ENCODE measurements around the gene NECTIN1.

Gene NECTIN1

DNA sequence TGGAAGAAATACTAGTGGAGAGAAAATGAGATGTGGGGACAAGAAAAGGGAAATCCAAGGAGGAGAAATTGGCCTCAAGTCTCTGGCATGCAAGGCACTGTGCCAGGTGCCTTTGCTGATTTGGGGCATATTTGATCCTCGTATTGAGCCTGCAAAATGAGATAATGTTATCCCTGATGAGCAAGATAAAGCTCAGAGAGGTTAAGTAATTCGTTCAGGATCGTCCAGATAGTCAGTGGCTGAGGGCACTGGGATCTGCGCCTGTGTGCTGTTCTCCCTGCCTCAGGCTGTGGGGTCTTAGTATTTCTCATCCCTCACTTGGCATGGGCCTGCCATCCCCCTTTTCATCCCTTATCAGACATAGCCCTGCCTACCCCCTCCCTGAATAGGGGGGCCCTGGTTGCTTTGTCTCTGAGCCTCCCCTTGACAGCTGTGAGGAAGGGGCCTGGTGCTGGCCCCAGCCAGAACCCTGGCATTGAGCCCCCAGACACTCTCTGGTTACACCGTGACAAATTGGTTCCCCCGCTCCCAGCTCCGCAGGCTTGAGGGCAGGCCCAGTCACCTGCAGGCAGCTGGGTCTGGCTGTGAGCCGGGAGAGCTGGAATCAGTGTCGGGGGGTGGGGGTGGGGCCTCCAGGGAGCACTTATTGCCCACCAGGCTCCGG lies 85.7 kb downstream of the NECTIN1 start:
- no peak for DNase-seq (ENCODE audit: low read depth in 3 of 3)

DNA sequence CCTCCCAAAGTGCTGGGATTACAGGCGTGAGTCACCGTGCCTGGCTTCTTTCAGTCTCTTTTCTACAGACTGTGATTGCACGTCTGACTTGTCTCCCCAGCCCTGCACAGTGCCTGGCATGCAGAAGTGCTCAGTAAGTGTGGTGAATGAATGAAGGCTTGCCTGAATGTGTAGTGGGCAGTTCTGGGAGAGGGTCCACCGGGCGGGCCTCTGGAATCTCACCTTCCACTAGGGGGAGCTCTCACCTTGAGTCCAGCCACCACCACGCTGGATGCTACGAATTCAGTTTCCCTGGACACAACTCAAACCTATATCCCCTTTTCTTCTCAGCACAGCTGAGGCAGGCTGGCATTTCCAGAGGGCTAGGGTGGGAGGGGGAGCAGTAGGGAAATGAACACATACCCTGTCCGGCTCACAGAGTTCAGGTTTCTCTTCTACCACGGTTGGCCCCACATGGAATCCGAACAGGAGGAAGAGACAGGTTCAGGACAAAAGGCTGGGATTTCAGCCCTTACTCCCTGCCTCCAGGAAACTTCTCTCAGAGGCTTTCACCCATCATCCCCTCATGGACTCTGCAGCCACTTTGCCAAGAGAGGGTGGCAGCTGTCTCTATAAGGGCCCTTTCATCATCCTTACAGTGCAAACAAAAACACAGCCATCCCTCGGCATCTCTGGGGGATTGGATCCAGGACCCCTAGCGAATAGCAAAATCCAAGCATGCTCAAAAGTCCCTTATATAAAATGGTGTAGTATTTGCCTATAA lies 86.8 kb downstream of the NECTIN1 start:
- DNase-seq (ENCODE audit: low read depth in 3 of 3), result no peak

DNA sequence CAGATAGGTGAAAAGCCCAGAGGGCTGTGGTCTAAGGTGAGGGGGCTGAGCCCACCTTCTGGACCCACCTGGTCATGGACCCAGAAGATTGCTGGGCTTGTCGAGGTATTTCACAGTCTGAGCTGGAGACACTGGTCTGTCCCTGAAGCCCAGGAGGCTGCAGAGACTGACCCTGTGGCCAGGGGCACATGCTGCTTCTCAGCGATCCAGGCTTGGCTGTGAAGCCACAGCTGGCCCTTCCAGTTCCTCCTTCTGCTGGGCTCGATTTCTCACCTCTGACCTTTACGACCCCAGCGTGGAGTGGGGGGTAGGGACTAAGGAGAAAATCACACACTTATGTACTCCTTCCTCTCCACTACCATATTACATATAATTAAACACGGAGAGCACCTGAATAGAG lies 88.5 kb downstream of the NECTIN1 start:
- no peak for DNase-seq (ENCODE audit: low read depth in 3 of 3)

DNA sequence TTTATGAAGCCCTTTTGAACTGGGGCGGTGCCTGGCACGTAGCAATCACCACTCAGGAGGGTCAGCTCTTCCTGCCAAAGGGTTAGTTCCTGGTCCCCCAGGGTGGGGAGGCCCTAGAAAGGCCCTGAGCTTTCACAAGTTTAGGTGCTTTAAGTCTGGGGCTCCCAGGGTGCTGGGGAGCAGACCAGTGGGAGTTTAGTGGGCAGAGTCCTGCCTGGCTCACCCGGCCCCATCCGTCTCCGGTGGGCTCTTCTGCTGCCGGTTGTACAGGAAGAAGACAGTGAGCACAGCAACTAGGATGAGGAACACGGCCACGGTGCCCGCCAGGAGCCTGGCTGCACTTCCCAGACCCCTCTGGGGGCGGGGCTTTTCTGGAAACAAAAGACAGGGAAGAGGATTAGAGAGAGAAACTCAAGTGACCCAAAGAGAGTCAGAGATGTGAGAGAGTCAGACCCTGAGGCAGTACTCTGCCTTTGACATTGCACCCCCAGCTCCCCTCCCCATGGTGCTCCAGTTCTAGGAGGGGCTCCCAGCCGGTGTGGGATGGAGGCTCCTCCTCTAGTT lies 89.3 kb downstream of the NECTIN1 start:
- DNase-seq (ENCODE audit: low read depth in 3 of 3), result no peak

DNA sequence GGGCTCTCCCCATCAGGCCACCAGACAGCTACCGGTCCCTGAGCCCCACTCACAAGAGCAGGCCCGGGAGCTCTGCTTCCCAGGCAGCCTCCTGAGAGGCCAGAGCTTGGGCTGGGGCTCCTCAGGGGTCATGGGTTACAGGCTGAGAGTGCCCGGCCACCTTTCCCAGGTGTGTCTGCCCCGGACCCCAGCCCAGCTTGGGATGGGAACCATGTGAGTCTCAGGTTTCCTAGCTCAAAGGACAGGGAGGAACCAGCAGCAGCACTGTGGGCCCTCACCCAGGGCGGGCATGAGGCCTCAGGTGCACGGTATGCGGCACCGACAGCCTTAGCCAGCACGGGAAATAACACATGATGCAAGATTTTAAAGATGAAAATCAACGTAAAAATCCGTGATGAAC lies 90.1 kb downstream of the NECTIN1 start:
- DNase-seq (ENCODE audit: low read depth in 3 of 3), result no peak

DNA sequence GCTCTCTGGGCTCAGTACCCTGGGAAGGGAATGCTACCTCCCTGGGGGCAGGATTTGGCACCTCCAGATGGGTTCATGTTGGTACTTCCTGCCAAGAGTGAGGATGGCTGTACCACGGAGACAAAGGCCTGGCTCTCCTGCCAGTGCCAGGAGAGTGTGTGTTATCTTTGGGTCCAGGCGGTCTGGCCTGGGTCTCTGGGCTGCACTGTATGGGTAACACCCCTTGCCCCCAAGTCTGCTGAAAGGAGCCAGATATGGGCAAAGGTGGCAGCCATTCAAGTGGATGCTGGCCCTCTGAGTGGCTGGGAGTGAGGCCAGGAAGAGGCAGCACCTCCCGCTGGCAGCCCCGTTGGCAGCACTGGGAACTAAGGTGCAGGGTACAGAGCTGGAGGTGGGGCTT lies 91.5 kb downstream of the NECTIN1 start:
- DNase-seq (ENCODE audit: low read depth in 3 of 3), result no peak

DNA sequence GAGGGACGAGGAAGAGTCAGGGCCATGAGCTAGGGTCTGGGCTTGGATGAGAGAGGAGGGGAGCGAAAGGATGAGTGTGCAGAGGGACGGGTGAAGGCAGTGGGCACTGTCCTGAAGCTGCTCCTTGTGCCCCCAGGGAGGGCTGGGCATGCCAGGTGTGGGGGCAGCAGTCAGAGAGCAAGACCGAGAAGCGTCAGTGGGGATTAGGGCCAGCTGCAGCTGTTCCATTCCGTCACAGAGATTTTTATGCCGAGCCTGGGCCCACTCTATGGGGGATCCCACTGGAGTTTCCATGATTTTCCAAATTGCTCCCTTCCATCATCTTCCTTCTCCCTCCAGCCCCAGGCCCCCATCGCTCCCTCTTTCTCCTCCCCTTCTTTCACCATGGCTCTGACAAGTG lies 93.2 kb downstream of the NECTIN1 start:
- DNase-seq (ENCODE audit: low read depth in 3 of 3), result no peak

DNA sequence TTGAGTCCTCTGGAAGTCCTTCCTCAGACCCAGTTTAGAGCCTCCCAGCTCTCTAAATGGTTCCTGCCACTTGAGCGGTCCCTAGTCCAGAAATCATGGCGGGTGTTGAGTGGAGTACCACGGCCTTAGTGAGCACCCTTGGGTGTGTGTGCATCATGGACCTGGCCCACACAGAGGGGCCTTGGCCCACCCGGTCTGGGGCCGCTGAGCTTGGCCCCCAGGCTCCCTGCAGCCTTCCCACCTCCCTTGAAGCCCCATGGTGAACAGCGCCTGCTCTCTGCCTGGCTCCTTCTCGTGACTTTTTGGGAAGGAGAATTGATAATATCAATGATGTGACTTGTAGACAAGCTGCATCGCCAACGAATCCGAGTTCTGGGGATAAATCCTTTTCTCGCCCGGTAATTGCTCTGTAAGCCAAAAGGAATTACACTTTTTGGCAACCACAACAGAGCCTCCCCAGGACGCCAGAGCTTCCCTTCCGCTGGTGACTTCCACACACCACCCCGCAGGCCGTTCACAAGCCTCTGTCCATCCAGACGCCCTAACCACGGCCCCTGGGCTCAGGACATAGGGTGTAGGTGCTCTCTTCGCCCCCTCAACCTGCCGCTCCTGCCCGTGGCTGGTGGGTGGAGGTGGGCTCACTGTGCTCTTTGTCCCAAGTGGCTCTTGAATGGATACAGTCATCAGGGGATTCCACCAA lies 93.8 kb downstream of the NECTIN1 start:
- no peak for DNase-seq (ENCODE audit: low read depth in 3 of 3)

DNA sequence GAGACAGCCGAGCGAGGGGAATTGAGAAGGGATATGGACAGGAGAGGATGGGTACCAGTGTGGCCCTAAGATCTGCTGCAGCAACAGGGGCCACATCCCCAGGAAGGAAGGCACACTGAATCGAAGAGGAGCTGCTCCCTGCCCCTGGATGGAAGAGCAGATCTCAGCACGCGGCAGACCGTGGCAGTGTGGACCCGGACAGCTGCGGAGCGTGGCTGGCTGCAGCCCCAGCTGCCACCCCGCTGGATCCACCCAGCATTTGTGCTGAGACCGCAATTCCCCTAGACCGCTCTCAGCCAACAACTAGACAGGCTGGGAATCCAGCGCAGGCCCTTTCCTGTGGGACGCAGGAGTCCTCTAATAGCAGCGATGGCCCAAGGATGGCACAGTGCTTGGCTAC lies 94.7 kb downstream of the NECTIN1 start:
- no peak for DNase-seq (ENCODE audit: low read depth in 3 of 3)

DNA sequence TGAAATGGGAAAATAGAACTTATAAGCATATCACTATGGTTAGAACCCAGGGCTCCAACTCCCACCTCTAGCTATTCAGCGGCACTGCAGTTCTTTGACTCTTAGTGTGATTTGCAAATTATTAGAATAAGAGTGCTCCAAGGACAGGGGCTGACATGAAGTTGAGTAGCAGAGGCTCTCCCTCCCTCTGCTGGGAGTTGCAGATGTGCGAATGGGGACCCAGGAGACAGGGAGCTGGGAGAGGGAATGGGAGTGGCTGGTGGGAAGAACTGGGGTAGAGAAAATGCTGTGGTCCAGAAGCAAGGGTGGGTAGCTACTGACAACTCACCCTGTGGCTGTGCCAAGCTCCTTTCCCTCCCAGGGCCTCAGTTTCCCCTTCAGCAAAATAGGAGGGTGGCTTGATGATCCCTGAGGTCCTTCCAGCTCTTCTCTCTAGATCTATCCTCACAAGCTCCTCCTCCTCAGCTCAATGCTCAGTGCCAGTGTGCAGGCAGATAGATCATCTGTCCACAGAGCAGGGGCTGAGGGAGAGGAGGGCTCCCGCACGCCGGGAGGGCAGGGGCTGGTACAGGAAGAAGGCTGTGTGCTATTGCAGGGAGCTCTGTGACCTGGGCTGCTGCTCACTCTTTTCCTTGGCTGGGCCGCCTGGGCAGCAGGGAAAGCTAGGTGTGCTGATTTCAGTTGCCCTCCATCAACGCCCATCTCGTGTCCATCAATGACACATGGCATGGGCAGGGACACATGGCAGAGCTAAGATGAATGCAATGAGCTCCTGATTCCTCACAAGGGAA lies 99.0 kb downstream of the NECTIN1 start:
- DNase-seq (ENCODE audit: low read depth in 3 of 3), result no peak

DNA sequence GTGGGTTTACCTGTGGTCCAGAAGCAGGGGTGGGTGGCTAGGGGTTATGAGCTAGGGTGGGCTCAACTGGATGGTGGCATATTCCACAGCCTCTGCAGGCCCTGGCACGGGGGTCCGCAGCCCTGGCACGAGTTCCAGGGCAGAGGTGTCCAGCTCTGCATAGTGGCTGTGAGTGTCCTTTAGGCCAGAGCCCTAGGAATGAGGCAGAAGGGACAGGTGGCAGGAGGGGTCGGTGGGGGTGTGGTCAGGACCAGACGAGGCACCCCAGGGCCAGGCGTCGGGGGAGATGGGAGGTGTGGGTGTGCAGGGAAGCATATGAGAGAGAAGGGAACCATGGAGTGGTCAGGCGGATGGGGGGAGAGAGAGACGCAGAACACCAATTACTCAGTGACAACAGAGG lies 99.9 kb downstream of the NECTIN1 start:
- no peak for DNase-seq (ENCODE audit: low read depth in 3 of 3)

DNA sequence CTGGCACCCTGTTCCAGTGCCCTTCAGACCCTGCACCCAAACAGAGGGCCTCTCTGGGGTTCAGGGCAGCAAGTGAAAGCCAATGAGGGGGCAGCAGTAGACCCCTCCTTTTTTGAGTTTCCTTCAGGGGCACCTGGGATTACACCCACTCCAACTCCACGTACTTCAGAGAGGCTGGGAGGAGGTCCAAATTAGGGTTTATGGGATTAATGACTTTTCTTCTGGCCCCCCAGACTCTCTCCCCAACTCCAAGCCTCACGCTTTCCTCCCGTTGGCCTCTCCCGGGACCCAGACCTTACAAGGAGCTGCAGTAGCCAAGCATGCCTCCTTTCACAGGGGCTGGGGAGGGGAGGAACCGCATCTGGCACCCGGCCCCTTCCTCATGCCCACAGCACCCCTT lies 101.7 kb downstream of the NECTIN1 start:
- DNase-seq (ENCODE audit: low read depth in 3 of 3), result no peak

DNA sequence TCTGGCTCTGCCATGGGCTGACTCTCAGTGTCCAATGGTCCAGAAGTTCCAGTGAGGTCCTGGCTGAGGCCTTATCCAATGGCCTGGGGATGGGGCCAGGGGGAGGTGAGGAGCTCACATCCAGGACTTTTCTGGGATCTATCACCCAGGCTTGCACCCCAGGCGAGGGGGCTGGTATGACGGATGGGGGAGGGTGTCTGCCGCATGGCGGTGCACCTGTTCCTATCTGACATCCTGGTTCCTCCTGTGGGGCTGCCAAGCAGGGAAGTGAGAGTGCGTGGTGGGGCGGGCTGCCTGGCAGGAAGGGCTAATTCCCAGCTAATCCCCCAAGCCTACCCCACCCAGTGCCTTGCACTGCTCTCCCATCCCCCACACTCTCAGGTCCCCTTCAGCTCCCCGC lies 102.1 kb downstream of the NECTIN1 start:
- no peak for DNase-seq (ENCODE audit: low read depth in 3 of 3)

DNA sequence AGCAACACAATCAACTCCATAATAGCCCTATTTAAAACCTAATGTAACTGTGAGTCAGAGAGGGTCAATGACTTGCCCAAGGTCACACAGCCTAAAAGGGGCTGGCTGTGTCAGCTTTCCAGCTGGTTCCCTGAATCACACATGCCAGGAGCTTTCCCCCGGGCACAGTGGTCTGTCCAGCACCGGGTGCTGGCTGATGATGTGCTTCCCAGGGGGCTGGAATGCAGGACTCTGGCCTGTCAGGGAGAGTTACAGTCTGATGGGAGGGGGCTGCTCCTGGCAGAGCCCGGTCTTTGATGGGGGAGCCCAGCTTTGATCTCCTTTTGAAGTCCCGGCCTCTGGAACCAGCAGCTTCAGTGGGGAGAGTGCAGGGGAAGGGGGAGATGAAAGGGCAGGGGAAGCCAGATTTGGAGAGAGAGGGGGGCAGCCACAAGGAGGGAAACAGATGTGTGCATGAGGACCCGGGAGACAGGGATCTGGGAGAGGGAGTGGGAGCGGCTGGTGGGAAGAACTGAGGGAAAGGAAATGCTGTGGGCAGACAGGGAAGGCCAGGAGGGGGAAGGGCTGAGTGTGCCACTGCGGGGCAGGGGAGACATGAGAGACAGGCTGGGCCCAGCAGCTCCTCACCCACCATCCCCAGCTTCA lies 102.7 kb downstream of the NECTIN1 start:
- no peak for DNase-seq (ENCODE audit: low read depth in 3 of 3)

DNA sequence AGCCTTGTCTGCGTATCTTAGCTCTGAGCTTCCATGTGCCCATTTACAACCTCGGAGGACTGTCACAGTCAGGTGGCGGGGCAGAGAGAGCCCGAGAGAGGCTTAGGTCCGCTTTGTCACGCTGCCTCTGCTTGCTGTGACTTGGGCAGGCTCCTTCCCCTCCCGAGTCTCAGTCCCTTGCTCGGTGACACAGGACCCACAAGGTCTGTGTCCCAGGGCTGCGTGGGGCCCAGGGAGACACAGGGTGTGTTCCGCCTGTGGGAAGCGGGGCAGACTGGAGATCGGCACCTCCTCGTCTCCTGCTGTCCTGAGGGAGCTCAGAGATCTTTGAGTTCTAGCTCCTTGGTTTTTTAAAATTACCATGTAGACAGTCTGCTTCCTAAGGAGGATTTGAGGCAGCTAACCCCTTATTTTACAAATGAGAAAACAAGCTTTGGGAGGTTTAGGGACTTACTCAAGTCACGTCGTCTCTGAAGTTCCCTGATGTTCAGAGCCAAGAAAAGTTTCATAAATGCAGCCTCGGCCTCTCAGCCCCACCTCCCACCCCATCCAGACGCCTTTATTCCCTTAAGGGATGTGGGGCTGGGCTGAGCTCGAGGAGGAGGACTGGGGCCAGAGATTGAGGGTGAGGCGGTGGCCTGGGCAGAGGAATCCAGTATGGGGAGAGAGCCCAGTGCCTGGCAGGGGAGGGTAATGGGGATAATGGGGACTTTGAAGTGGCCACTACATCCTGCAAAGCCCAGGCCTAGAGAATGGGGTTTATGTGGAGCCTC lies 103.6 kb downstream of the NECTIN1 start:
- DNase-seq (ENCODE audit: low read depth in 3 of 3), result no peak

DNA sequence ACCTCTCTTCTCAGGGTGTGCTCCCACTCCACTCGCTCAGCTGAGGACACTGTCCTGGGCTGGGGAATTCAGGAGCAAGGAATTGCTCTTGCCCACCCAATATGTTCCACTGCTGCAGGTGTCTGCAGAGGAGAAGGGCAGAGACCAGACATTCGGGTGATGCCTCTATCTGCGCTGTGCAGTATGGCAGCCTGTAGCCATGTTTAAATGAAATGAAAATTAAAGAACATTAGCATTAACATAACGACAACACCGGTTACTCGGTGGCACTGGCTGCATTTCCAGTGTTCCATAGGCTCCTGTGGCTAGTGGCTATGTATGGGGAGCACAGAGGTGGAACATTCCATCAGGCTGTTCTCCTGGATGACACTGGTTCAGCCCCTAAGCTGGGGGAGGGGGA lies 104.4 kb downstream of the NECTIN1 start:
- DNase-seq (ENCODE audit: low read depth in 3 of 3), result no peak

DNA sequence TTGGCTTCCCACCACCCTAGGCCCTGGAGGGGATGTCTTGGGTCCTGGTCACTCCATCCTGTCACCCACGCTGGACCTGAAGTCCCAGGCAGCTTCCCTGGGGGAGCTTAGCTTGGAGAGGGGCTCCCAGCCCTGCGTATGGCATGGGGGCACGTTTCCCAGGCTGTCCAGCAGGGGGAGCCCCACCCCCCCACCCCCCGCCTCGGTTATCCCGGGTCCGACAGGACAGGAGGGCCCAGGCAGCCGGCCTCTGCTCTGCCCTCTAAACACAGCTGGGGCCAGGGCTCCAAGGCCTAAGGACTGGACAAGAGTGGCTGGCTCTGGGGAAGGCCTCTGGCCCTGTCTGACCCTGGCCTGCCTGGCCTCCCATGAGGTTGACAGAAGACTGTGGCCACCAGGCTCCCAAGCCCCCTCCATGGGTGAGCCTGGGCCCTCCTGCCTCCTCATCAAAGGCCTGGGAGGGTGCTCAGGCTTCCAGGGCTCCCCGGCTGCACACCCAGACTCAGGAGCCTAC lies 104.8 kb downstream of the NECTIN1 start:
- no peak for DNase-seq (ENCODE audit: low read depth in 3 of 3)

DNA sequence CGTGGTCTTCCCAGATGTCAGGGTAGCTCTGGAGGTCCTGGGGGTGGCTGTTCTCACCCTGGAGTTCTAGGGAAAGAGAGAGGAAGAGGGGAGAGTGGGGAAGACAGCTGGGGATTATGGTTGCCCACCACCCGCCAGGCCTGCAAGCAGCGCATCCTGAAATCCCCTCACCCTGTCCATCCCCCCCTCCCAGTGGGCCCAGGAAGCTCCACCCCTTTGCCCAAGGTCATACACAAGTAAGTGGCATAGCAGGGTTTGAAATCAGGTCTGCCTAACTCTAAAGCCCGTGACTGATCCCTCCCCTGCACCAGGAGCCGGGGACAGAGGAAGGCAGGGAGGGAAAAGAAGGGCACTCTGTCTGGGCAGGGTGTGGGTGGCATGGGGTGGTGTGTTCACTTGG lies 105.3 kb downstream of the NECTIN1 start:
- no peak for DNase-seq (ENCODE audit: low read depth in 3 of 3)

DNA sequence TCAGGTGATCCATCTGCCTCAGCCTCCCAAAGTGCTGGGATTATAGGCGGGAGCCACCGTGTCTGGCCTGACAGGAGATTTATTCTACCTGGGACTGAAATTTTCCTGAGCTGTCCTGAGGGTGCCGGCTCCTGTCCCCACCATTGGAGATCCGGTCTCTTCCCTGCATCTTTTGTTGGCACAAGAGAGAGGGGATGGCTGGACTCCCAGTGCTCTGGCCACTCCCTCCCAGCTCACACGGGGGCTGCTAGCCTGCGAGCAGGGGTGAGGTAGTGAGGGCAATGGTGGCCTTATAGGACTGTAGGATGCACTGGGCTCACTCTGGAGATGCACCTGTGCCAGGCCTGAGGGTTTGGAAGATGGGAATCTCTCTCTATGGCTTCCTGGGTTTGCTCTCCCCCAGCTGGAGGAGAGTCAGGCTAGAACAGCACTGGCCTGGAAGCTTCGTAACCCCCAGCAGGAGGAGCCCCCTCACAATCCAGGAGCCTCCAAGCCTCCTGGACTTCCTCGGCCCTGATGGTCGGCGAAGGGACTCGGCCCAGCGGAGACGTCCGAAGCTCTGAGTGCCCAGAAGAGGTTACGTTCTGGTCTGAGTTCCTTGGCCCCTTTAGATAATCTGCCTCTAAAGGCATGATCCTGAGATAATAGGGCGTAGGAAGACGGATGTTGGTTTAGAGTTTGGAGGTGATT lies 106.4 kb downstream of the NECTIN1 start:
- no peak for DNase-seq (ENCODE audit: low read depth in 3 of 3)

DNA sequence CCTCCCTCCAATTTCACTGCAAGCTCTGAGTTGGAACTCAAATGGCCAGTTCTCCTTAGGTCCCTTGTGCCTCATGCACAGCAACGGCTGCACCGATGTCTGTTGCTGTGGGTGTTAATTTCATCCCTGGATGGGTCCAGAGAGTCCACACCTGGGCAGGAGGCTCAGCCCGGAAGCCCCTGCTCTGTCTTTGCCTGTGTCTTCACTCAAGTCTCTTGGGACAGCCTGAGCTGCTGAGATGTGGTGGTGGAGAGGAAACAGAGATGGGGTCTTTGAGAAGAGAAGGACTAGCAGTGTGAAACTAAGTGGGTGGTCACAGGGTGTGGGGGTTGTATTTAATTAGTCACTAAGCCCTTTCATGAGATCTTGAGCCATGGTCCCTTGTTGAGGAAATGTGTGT lies 109.3 kb downstream of the NECTIN1 start:
- DNase-seq (ENCODE audit: low read depth in 3 of 3), result no peak
